Mesodermal cell (in vitro differentiated cells): ENCODE results near the gene PCSK7.
A peak's percentile ranks its signal among the peaks of the same experiment; 100 is the strongest.

ENCODE experiments used
- H3K27ac ChIP-seq: 2 replicates; pipeline ENCODE4 v1.7.0; 2013; ENCODE audit warnings: mild to moderate bottlenecking, low read depth, low read length, moderate library complexity; ENCODE audit not compliant: severe bottlenecking
- H3K36me3 ChIP-seq: 2 replicates; pipeline ENCODE4 v1.7.1; 2013; ENCODE audit warnings: mild to moderate bottlenecking, low read length, moderate library complexity; ENCODE audit not compliant: control insufficient read depth, insufficient read depth
- H3K4me1 ChIP-seq: one replicate; pipeline ENCODE4 v1.7.1; 2013; ENCODE audit warnings: mild to moderate bottlenecking, low read length; ENCODE audit not compliant: insufficient read depth, control insufficient read depth, poor library complexity, severe bottlenecking
- H3K4me3 ChIP-seq: 2 replicates; pipeline ENCODE4 v1.7.0; 2013; ENCODE audit warnings: low read length, control low read depth, mild to moderate bottlenecking; ENCODE audit not compliant: insufficient read depth, poor library complexity, severe bottlenecking; ENCODE audit errors: extremely low read depth
- H3K9me3 ChIP-seq: 2 replicates; pipeline ENCODE4 v1.7.1; 2013; ENCODE audit warnings: mild to moderate bottlenecking, low read length, moderate library complexity; ENCODE audit not compliant: control insufficient read depth
- WGBS, 2 experiments: methylation state at CpG; one replicate each; pipeline ENCODE4 v1.1.5; 2013; ENCODE audit warnings: missing lambda C conversion rate in 2 of 2; ENCODE audit not compliant: insufficient coverage in 2 of 2; 5-methylcytosine and 5-hydroxymethylcytosine counted together

Gene PCSK7

DNA sequence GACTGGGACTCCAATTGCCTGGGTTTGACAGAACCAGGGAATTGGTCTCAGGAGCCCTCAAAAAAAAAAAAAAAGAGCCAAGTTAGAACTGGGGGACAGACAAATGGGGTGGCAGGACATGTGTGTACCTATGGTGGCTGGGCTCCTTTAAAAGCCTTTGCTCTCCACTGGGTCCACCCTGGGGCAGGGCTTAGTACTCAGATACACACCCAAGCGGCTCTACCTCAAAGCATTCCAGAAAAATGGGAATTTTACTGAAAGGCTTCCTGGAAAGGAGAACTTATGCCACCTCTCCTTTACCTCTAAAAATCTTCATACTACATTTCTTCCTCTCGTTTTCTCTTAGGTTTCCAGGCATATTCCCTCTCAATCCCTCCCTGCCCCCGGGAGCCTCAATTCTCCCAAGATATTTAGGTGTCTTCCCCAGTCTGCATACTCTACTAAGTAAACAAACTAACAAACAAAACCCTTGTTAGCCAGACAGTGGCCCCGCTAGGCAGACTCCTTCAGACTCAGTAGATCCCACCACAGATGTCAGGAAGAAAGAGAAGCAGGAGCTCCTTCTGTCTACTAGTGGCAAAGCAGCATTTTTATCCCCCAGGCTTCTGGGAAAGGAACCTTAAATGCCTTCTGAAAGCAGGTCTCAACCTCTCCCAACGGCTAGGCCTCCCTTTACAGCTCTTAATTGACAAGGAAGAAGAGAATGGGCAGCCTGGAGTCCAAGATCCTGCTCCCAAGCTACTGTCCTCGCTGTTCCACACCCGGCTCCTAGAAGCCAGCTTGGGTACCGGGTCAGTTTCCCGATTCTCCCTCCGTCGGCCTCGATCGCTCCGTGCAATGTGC, 653 bp downstream of the PCSK7 start:
- Histone ChIP-seq H3K4me3 (peak overlapping the region; percentile 98), H3K27ac (peak overlapping the region; percentile 29), H3K36me3 (peaks cover 48% of the 10 kb centered on the region), H3K9me3 (no peaks in the 10 kb centered on the region), H3K4me1 (peaks cover 6% of the 10 kb centered on the region)
- WGBS, 2 experiments = 14 to 17% methylated on average over 13 to 14 of the region's 14 CpGs

- Histone ChIP-seq H3K27ac (no peak overlapping the region), H3K4me1 (peaks cover 6% of the 10 kb centered on the region), H3K4me3 (peak overlapping the region; percentile 98), H3K36me3 (peaks cover 49% of the 10 kb centered on the region), H3K9me3 (no peaks in the 10 kb centered on the region)
- 93 to 95% methylated on average over 9 to 10 of the region's 12 CpGs for WGBS, 2 experiments
Measured at GRCh38 chr11:117230286-117230961, 1.4 kb downstream of the PCSK7 start.

GRCh38 chr11:117229931-117230285, 2.0 kb downstream of the PCSK7 start:
- 93 to 100% methylated on average over 4 to 5 of the region's 5 CpGs for WGBS, 2 experiments
- H3K9me3 ChIP-seq = no peaks in the 10 kb centered on the region
- peaks cover 50% of the 10 kb centered on the region for H3K36me3 ChIP-seq
- no peak overlapping the region for H3K27ac ChIP-seq
- H3K4me3 ChIP-seq = no peak overlapping the region
- peaks cover 6% of the 10 kb centered on the region for H3K4me1 ChIP-seq

DNA sequence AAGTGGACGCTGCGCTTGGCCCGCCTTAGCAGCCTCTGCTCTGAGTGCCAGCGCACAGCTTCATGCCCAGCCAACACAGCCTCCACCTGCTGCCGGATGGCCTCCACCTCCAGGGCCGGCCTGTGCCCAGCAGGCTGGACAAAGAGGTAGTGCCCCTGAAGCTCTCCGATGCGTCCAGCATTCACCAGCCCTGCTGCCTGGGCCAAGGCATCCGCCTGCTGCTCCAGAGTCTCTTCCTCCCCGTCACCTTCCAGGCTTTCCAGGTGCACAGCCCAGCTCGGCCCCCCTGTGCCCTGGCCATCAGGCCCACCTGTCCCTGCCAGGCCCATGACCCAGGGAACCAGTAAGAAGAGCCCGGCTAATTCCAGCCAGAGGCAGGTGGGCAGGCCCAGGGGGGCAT, 2.5 kb downstream of the PCSK7 start:
- H3K27ac ChIP-seq = no peak overlapping the region
- H3K4me3 ChIP-seq = no peak overlapping the region
- whole genome bisulfite sequencing, 2 experiments = 94 to 95% methylated on average over 10 to 12 of the region's 12 CpGs
- H3K36me3 ChIP-seq = peaks cover 53% of the 10 kb centered on the region
- H3K4me1 ChIP-seq = peaks cover 6% of the 10 kb centered on the region
- no peaks in the 10 kb centered on the region for H3K9me3 ChIP-seq

- Histone ChIP-seq H3K4me3 (no peak overlapping the region), H3K36me3 (peaks cover 62% of the 10 kb centered on the region), H3K4me1 (peaks cover 6% of the 10 kb centered on the region), H3K27ac (no peak overlapping the region), H3K9me3 (no peaks in the 10 kb centered on the region)
- WGBS, 2 experiments = 92 to 100% methylated on average over 5 to 6 of the region's 11 CpGs
Measured at GRCh38 chr11:117228091-117228490, 3.8 kb downstream of the PCSK7 start.

DNA sequence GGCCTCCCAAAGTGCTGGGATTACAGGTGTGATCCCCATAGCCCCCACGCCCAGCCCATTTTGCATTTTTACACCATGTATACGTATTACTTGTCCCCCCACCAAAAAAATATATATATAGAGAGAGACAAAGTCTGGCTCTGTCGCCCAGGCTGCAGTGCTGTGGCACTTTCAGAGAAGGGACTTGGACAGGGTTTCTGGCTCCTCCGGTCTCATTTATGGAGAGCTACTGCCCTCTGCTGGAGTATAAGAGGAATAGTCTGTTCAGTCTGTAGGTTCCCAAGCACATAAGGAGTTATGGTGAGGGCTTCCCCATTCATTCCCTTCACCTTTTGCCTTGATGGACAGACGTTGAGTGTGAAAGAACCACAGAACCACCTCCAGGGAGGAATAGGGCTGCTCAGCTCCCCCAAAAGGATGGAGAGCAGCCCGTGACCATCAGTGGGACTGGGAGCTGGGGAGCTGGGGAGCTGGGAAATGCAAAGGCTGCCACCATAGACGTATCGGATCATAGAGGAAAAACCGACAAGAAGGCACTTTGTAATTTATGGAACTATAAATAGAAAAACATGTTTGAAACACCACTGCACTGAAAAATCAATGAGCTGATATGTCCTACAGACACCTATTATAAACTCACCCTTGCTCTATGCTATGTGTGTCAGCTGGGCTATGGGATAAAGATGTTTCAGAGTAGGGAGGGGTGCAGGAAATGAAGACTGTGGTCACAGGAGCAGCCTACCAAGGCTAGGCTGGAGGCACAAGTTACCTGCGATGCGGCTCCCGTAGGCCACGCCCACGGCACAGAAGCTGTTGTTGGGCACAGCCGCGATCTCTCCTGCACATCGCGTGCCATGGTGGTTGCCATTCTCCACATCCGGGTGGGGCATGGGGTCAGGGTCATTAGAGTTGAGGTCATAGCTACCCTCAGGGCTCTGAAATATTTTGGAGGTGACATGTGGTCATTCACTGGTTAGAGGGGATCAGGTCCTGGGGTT, 5.2 kb downstream of the PCSK7 start:
- no peak overlapping the region for H3K27ac ChIP-seq
- no peak overlapping the region for H3K4me3 ChIP-seq
- H3K4me1 ChIP-seq = peaks cover 6% of the 10 kb centered on the region
- 67 to 73% methylated on average over 13 to 15 of the region's 19 CpGs for WGBS, 2 experiments
- H3K36me3 ChIP-seq = peaks cover 74% of the 10 kb centered on the region
- H3K9me3 ChIP-seq = no peaks in the 10 kb centered on the region

DNA sequence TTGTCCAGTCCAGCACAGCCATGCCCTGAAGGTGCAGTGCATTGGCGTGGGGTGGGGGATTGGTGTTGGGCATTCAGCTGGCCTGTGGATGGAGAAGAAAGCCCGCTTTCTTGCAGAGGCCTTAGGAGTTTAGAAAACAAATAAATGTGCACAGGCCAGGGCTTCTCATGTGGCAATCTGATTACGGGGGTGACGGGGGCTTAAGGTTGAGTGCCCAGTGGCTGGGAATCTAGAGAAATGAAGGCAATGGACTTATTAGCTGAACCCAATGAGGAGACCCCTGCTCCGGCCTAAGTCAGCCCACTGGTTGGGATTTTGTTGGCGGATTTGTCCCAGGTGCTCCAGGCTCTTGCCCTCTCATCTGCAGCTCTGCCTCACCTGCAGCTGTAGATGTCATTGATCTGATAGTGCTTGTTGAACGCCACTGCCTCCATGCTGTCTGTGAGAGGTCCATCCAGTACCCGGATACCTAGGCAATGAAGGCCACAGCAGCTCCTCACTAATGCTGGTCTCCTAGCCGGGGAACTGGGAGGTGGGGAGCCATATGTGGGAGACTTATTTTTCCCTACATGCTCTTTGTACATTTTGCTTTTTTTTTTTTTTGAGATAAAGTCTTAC, 6.2 kb downstream of the PCSK7 start:
- whole genome bisulfite sequencing, 2 experiments = 97% methylated on average over 5 to 8 of the region's 9 CpGs
- no peaks in the 10 kb centered on the region for H3K4me1 ChIP-seq
- H3K9me3 ChIP-seq = no peaks in the 10 kb centered on the region
- no peak overlapping the region for H3K27ac ChIP-seq
- no peak overlapping the region for H3K4me3 ChIP-seq
- H3K36me3 ChIP-seq = peaks cover 84% of the 10 kb centered on the region

GRCh38 chr11:117223741-117224689, 7.9 kb downstream of the PCSK7 start:
- no peaks in the 10 kb centered on the region for H3K4me1 ChIP-seq
- 95 to 97% methylated on average over 13 of the region's 17 CpGs for WGBS, 2 experiments
- no peak overlapping the region for H3K27ac ChIP-seq
- no peak overlapping the region for H3K4me3 ChIP-seq
- peaks cover 85% of the 10 kb centered on the region for H3K36me3 ChIP-seq
- H3K9me3 ChIP-seq = no peaks in the 10 kb centered on the region

DNA sequence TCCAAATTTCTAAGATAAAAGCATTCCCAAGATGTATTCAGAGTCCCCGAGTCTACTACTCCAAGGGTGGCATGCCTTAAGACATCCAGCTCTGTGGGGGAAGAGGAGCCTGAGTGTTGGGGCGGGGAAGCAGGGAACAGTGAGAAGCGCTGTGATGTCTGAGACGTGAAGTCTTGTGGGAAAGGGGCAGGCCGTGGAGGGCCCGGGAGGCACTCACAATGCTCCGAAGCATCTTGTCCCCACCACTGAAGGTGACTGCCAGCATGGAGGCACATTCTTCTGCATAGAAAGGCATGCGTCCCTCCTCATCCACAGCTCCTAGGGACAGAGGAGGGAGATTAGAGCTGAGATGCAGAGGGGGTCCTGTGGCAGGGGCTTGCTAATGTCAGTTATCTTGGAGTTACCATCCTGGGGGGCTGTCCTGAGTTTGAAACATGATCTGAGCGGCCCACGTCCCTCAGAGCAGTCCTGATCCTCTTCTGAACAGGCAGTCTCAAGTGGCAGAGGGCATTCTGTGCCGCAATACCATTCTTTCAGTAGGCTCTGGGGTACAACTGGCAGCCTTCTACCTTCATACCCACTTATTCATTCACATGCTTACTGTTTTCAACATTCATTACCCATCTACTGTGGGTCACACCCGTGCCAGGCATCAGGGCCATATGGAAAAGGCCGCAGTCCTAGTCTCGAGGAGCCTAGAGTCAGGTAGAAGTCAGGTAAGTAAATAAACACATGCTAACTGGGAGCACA, 8.7 kb downstream of the PCSK7 start:
- Histone ChIP-seq H3K9me3 (no peaks in the 10 kb centered on the region), H3K4me3 (no peak overlapping the region), H3K36me3 (peaks cover 86% of the 10 kb centered on the region), H3K27ac (no peak overlapping the region), H3K4me1 (peaks cover 7% of the 10 kb centered on the region)
- 93 to 95% methylated on average over 10 to 12 of the region's 14 CpGs for whole genome bisulfite sequencing, 2 experiments
